Measurements from ENCODE around the gene GOLIM4.

GRCh38 chr3:168085491-168086119 lies 10.1 kb downstream of the GOLIM4 start:
- TF ChIP-seq CTCF (IDR thresholded peaks at IDR 0.05; ENCODE audit: low read depth, low read length) (no peak), EZH2phosphoT487 (IDR thresholded peaks at IDR 0.05; ENCODE audit: low read depth) (no peak)
